GM19324 (cell line): ENCODE data around the gene KPNA2.
"Not testable (repeated sequence)": the region's sequence is repeated elsewhere in the genome, so short reads cannot be mapped to it uniquely, and the experiment has no call there.

Experiments used
- ATAC-seq: cut with Tn5 transposase; IDR thresholded peaks from one replicate; pipeline ENCODE4 v1.9.1; 2021; ENCODE audit warnings: mild to moderate bottlenecking, moderate library complexity; ENCODE audit not compliant: unreplicated experiment, low FRiP score

Gene KPNA2

GRCh38 chr17:68054296-68054900 is 18.9 kb downstream of the KPNA2 start:
- no peak for ATAC-seq

GRCh38 chr17:68057531-68057952 is 22.0 kb downstream of the KPNA2 start:
- no peak for ATAC-seq

- no peak for ATAC-seq
Measured at GRCh38 chr17:68060336-68060735, 24.8 kb downstream of the KPNA2 start.

- no peak for ATAC-seq
Measured at GRCh38 chr17:68061512-68062313, 26.2 kb downstream of the KPNA2 start.

- not testable (repeated sequence) for ATAC-seq
Measured at GRCh38 chr17:68065366-68065765, 29.8 kb downstream of the KPNA2 start.

- not testable (repeated sequence) for ATAC-seq
Measured at GRCh38 chr17:68068512-68068911, 33.0 kb downstream of the KPNA2 start.

GRCh38 chr17:68070582-68071444 is 35.3 kb downstream of the KPNA2 start:
- not testable (repeated sequence) for ATAC-seq

GRCh38 chr17:68074279-68074678 is 38.7 kb downstream of the KPNA2 start:
- no peak for ATAC-seq

- ATAC-seq: not testable (repeated sequence)
Measured at GRCh38 chr17:68075953-68076607, 40.5 kb downstream of the KPNA2 start.

GRCh38 chr17:68077498-68077897 is 42.0 kb downstream of the KPNA2 start:
- not testable (repeated sequence) for ATAC-seq

- ATAC-seq: no peak
Measured at GRCh38 chr17:68080411-68081150, 45.0 kb downstream of the KPNA2 start.

GRCh38 chr17:68081305-68082265 is 46.0 kb downstream of the KPNA2 start:
- not testable (repeated sequence) for ATAC-seq

GRCh38 chr17:68085771-68086381 is 50.3 kb downstream of the KPNA2 start:
- no peak for ATAC-seq

GRCh38 chr17:68086666-68087065 is 51.1 kb downstream of the KPNA2 start:
- not testable (repeated sequence) for ATAC-seq

GRCh38 chr17:68087131-68087623 is 51.6 kb downstream of the KPNA2 start:
- peak; percentile 48 for ATAC-seq

GRCh38 chr17:68087851-68088250 is 52.3 kb downstream of the KPNA2 start:
- no peak for ATAC-seq

- no peak for ATAC-seq
Measured at GRCh38 chr17:68089881-68090280, 54.3 kb downstream of the KPNA2 start.

GRCh38 chr17:68094481-68095078 is 59.0 kb downstream of the KPNA2 start:
- no peak for ATAC-seq
